GM19438 (cell line): Measurements from ENCODE around the gene IGF1.
"Not testable (repeated sequence)": the region's sequence is repeated elsewhere in the genome, so short reads cannot be mapped to it uniquely, and the experiment has no call there.

Experiments
- ATAC-seq: cut with Tn5 transposase; IDR thresholded peaks from one replicate; pipeline ENCODE4 v1.9.1; 2021; ENCODE audit warnings: low read depth; ENCODE audit not compliant: unreplicated experiment

Gene IGF1

GRCh38 chr12:102463659-102464249 lies 16.6 kb downstream of the IGF1 start:
- no peak for ATAC-seq

DNA sequence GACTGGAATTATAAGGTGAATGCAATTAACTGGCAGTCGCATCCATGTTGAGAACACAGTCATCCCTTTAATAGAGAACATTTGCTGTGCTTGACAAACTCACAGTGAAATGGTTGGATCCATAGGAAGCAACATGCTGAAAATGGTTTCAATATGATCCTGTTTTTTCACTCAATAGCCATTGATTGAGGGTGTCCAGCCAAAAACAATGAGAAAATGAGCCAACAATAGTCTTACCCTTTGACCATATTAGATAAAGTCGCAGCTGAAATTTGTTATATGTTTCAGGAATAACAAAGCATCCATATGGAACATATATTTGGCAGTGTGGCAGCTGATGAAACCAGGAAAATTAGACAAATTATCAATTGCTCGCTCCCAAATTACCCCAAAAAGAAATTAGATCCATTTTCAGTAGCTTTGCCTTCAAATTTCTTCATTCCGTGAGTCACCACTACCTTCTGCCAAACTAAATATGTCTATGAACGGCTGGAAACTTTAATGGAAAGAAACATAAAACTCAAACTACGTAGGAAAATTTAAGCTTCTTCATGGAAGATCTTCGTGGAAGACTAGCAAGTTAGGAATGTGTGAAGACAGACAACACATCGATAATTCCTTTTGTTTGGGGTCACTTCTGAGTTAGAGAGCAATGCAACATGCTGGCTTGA lies 17.4 kb downstream of the IGF1 start:
- ATAC-seq: no peak

GRCh38 chr12:102462386-102462785 lies 18.0 kb downstream of the IGF1 start:
- no peak for ATAC-seq

DNA sequence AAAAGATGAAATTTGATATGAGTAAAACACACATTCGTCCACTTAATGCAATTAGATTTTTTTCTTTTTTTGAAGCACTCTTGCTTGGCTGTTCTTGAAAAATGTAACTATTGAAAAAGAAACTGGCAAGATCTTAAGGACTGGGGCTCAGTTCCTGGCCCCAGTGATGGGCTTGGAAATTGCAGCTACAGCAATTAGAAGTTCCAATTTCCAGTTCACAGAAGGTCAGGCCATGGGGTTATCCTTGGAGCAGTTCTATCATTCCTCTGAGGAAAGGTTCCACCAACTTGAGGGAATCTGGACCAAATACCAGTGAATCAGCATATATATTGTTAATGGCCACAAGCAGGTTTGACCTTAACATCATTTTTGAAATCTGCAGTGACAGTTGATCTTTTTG lies 18.9 kb downstream of the IGF1 start:
- no peak for ATAC-seq

GRCh38 chr12:102459314-102459713 lies 21.0 kb downstream of the IGF1 start:
- no peak for ATAC-seq

DNA sequence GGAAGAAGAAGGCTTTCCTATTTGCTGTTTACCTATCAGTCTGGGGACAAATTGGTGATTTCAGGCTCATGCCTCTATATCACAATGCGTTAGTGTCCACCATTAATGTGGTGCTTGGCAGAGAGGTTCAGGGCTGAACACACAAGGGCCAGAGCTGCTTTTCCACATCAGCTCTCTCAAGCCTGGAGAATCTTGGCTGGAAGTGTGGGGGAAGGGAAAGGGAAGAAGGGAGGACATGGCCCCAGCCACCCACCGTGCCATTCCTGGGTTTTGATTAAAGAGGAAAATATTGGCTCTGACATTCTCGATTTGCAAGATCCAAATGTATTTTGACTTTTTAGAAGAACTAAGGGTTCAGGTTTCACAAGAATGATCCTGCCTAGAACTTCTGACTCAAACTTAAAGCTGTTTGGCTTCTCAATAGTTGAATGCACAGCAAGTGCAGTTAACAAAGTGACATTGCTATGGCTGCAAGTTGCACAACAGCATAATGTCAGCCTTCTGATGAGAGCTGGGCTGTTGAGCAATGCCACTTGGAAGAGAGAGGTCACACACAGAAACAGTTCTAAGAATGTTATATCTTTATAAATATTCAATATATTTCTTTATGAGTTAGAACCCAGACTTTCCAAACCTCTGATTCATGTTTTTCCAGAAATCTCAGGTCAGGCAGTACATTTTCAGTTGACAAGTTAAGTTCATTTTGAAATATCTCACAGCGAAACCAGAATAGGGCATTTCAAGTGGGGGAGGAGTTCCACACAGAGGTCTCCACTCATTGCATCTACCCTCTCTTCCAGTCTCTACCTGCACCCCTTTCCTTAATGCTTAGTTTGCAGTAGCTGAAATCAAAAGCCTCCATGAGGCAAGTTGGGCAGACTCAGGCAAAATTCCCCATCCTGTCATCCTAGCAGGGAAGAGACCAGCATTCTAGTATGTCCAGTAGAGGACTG lies 25.3 kb downstream of the IGF1 start:
- ATAC-seq: no peak

DNA sequence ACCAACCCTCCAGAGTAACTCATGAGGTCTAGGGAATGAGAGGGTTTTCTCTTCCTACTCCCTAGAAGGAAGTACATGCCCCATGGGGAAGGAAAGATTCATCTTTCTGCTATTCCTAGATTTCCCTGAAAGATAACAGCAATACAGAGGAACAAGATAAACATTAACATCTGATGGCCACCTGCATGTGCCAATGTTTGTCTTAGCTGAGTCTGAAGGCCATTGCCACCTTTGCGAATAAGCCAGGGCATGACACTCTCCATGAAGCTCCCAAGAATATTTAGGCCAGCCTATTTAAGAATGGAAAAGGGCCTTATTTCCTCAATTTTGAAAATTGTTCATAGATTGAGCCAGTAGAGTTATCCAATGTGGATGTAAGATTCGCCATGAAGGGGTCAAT lies 26.0 kb downstream of the IGF1 start:
- ATAC-seq: no peak

GRCh38 chr12:102452605-102453004 lies 27.8 kb downstream of the IGF1 start:
- ATAC-seq: no peak

DNA sequence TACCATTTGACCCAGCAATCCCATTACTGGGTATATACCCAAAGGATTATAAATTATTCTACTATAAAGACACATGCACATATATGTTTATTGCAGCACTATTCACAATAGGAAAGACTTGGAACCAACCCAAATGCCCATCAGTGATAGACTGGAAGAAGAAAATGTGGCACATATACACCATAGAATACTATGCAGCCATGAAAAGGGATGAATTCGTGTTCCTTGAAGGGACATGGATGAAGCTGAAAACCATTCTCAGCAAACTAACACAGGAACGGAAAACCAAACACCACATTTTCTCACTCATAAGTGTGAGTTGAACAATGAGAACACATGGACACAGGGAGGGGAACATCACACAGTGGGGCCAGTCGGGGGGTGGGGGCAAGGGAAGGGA lies 31.3 kb downstream of the IGF1 start:
- not testable (repeated sequence) for ATAC-seq

GRCh38 chr12:102447426-102447825 lies 32.9 kb downstream of the IGF1 start:
- not testable (repeated sequence) for ATAC-seq

GRCh38 chr12:102444707-102445106 lies 35.7 kb downstream of the IGF1 start:
- no peak for ATAC-seq

GRCh38 chr12:102444093-102444492 lies 36.3 kb downstream of the IGF1 start:
- ATAC-seq: no peak

GRCh38 chr12:102441077-102441596 lies 39.2 kb downstream of the IGF1 start:
- no peak for ATAC-seq

GRCh38 chr12:102439426-102440405 lies 40.6 kb downstream of the IGF1 start:
- no peak for ATAC-seq

GRCh38 chr12:102438827-102439210 lies 41.5 kb downstream of the IGF1 start:
- no peak for ATAC-seq

- no peak for ATAC-seq
Measured at GRCh38 chr12:102438047-102438826, 42.1 kb downstream of the IGF1 start.

GRCh38 chr12:102437511-102437910 lies 42.9 kb downstream of the IGF1 start:
- ATAC-seq: no peak

DNA sequence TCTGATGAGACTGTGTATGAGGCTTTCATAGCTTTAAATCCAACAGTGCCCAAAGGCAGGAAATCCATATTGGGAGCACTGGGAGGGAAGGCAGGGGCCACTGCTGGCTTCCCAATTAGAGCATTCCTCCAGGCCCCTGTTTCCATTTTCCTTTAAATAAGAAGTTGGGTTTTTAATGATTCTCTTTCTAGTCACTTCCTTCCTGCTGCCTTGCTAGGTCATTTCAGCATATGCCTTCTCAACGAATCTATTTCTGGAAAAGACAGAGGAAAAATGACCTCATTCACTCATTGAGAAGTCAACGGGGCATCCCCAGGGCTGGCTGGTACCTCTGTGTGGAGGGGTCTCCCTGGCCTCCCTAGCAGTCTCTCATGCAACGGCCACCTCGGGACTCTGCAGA lies 43.5 kb downstream of the IGF1 start:
- ATAC-seq: no peak

- ATAC-seq: no peak
Measured at GRCh38 chr12:102435827-102436436, 44.4 kb downstream of the IGF1 start.
